Lower leg skin (tissue), 3 donors: ENCODE measurements around the gene PDE6H.

Source experiments
- CTCF ChIP-seq, 3 donors: fragments of 450-650 bp; IDR thresholded peaks; one replicate each; pipeline ENCODE4 v1.5.1; 2016; ENCODE audit warnings: antibody characterized with exemption in 3 of 3, mild to moderate bottlenecking in 3 of 3, moderate library complexity in 2 of 3
- POLR2A ChIP-seq, 2 donors: fragments of 450-650 bp; IDR thresholded peaks; one replicate each; pipeline ENCODE4 v1.6.1; 2016 to 2017; ENCODE audit warnings: antibody characterized with exemption in 2 of 2, mild to moderate bottlenecking in 1 of 2, moderate library complexity in 1 of 2

GRCh38 chr12:14924541-14924940, 48.3 kb upstream of the PDE6H start:
- TF ChIP-seq POLR2A (IDR thresholded peaks at IDR 0.05) (no peak), CTCF (IDR thresholded peaks at IDR 0.05) (no peak)
